IPS-NIHi7 (cell line): ENCODE data around the gene TAS1R3.

Experiments
- DNase-seq: peaks from one replicate; pipeline ENCODE4 v3.0.0; 2012; ENCODE audit warnings: mixed read lengths; ENCODE audit errors: extremely low spot score

The TAS1R3 gene

GRCh38 chr1:1331068-1331965 is at the start of gene TAS1R3:
TSS of gene TAS1R3 (plus strand) at chr1:1331280. CDS start at chr1:1331346, 66 bp downstream.
- DNase-seq: no peak

GRCh38 chr1:1281533-1282321 is 49.4 kb upstream of the TAS1R3 start:
- no peak for DNase-seq

- DNase-seq: no peak
Measured at GRCh38 chr1:1282998-1283397, 48.1 kb upstream of the TAS1R3 start.

GRCh38 chr1:1283821-1284220 is 47.3 kb upstream of the TAS1R3 start:
- peak; percentile 59 for DNase-seq

GRCh38 chr1:1284221-1285101 is 46.6 kb upstream of the TAS1R3 start:
- DNase-seq: no peak

- DNase-seq: no peak
Measured at GRCh38 chr1:1285102-1285571, 45.9 kb upstream of the TAS1R3 start.

GRCh38 chr1:1285611-1286311 is 45.3 kb upstream of the TAS1R3 start:
- DNase-seq: peak; percentile 13

- DNase-seq: no peak
Measured at GRCh38 chr1:1286313-1287261, 44.5 kb upstream of the TAS1R3 start.

GRCh38 chr1:1287288-1288110 is 43.6 kb upstream of the TAS1R3 start:
- no peak for DNase-seq

GRCh38 chr1:1290238-1290731 is 40.8 kb upstream of the TAS1R3 start:
- DNase-seq: peak; percentile 86

GRCh38 chr1:1291023-1291528 is 40.0 kb upstream of the TAS1R3 start:
- no peak for DNase-seq

GRCh38 chr1:1291548-1292441 is 39.3 kb upstream of the TAS1R3 start:
- DNase-seq: peak; percentile 84

GRCh38 chr1:1292442-1292779 is 38.7 kb upstream of the TAS1R3 start:
- no peak for DNase-seq

GRCh38 chr1:1292851-1293250 is 38.2 kb upstream of the TAS1R3 start:
- DNase-seq: no peak

- DNase-seq: peak; percentile 89
Measured at GRCh38 chr1:1293263-1294249, 37.5 kb upstream of the TAS1R3 start.

- DNase-seq: no peak
Measured at GRCh38 chr1:1294250-1294890, 36.7 kb upstream of the TAS1R3 start.
